ENCODE measurements around the gene CNOT3.

CNOT3 gene

DNA sequence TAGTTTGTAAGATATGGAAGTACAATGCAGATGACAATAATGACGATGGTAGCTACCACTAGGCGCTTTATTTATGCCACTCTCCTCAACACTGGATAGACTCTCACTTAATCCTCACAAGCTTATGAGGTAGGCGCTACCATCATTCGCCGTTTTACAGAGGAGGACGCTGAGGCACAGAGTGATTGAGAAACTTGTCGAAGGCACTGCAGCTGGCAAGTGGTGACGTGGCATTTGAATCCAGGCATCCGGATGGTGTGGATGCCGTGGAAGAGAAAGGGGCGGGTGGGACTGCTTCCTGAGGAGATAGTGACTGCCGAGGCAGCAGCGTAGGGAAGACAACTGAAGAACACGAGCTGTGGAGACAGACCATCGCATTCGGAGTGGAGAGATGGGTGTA, 61.8 kb downstream of the CNOT3 start:
- no peak overlapping the region for H3K4me3 ChIP-seq (ENCODE audit: low read depth, low read length)
- no peak for TF ChIP-seq POLR2A (IDR thresholded peaks at IDR 0.05; ENCODE audit: extremely low read depth, insufficient read length)
- TF ChIP-seq CTCF (IDR thresholded peaks at IDR 0.05; ENCODE audit: low read depth, low read length), result no peak
- no peak for TF ChIP-seq MAX (IDR thresholded peaks at IDR 0.05; ENCODE audit: low read depth, low read length)
- TF ChIP-seq MYC (IDR thresholded peaks at IDR 0.05; ENCODE audit: low read depth, low read length), result no peak
- DNase-seq (ENCODE audit: low read depth), result no peak

DNA sequence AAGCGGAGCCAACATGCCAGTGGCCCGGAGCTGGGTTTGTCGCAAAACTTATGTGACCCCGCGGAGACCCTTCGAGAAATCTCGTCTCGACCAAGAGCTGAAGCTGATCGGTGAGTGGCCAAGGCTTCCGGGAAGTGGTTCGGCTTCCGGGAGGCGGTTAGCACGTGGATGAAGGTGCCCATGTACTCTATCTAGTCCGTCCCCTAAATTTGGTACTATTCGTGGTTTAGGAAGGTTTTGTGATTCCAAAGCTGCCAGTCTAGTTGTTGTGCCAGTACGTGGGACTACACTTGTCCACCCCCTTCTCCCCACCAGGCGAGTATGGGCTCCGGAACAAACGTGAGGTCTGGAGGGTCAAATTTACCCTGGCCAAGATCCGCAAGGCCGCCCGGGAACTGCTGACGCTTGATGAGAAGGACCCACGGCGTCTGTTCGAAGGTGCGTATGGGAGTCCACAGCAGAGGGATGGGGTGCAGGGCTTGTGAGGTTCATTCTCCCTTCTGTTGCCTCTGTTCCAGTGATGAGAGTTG, 63.7 kb downstream of the CNOT3 start:
- DNase-seq (ENCODE audit: low read depth), result no peak
- peak overlapping the region; percentile 98 for H3K4me3 ChIP-seq (ENCODE audit: low read depth, low read length)
- TF ChIP-seq MYC (IDR thresholded peaks at IDR 0.05; ENCODE audit: low read depth, low read length) (no peak; the same call in 1 of the 2 replicates), MAX (IDR thresholded peaks at IDR 0.05; ENCODE audit: low read depth, low read length) (peak; percentile 19), CTCF (IDR thresholded peaks at IDR 0.05; ENCODE audit: low read depth, low read length) (no peak), POLR2A (IDR thresholded peaks at IDR 0.05; ENCODE audit: extremely low read depth, insufficient read length) (no peak)

DNA sequence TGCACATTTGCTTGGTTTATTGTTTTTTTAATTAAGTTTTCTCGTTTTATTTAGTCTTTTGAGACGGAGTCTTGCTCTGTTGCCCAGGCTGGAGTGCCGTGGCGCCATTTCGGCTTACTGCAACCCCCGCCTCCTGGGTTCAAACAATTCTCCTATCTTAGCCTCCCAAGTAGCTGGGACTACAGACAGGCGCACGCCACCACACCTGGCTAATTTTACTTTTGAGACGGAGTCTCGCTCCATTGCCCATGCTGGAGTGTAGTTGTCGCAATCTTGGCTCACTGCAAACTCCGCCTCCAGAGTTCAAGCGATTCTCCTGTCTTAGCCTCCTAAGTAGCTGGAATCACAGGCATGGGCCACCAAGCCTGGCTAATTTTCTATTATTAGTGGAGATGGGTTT, 64.4 kb downstream of the CNOT3 start:
- TF ChIP-seq MYC (IDR thresholded peaks at IDR 0.05; ENCODE audit: low read depth, low read length) (no peak), POLR2A (IDR thresholded peaks at IDR 0.05; ENCODE audit: extremely low read depth, insufficient read length) (no peak), MAX (IDR thresholded peaks at IDR 0.05; ENCODE audit: low read depth, low read length) (no peak), CTCF (IDR thresholded peaks at IDR 0.05; ENCODE audit: low read depth, low read length) (no peak)
- H3K4me3 ChIP-seq (ENCODE audit: low read depth, low read length), result peak overlapping the region; percentile 98
- DNase-seq (ENCODE audit: low read depth), result no peak

GRCh38 chr19:54203151-54203611, 65.6 kb downstream of the CNOT3 start:
- no peak for DNase-seq (ENCODE audit: low read depth)
- TF ChIP-seq MYC (IDR thresholded peaks at IDR 0.05; ENCODE audit: low read depth, low read length), result no peak
- TF ChIP-seq POLR2A (IDR thresholded peaks at IDR 0.05; ENCODE audit: extremely low read depth, insufficient read length), result no peak
- no peak for TF ChIP-seq CTCF (IDR thresholded peaks at IDR 0.05; ENCODE audit: low read depth, low read length)
- TF ChIP-seq MAX (IDR thresholded peaks at IDR 0.05; ENCODE audit: low read depth, low read length), result no peak
- H3K4me3 ChIP-seq (ENCODE audit: low read depth, low read length), result peak overlapping the region; percentile 98

DNA sequence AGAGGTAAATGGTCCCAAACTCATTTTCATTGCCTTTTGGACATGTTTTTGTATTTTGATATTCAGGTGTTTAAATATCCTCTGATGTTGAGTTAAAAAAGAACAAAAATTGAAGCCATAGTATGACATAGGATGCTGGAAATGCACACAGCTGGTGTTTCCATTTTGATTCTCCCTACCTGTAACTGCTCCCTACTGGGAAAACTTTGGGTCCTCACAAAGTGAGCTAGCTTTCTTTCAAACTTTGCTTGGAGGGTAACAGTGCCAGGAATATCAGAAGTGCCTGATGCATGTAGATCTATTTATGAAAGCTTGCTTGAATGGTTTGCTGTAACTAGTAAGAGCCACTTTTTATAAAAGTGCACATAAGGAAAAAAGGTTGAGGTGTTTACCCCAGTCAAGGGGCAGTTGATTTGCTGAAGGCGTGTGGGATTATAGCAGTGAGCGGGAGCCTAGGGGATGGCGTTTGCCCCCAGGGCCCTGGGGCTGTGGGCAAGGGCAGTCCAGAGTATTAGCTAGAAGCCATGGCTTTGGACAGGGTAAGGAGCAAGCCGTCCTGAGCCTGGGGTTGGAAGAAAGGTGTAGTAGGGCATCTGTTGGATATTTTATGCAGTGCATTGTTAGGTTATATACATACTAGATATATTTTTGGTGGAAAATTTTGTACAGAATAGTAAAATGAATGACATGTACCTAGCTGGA, 67.4 kb downstream of the CNOT3 start:
- H3K4me3 ChIP-seq (ENCODE audit: low read depth, low read length), result peak overlapping the region; percentile 32
- DNase-seq (ENCODE audit: low read depth), result no peak
- TF ChIP-seq MYC (IDR thresholded peaks at IDR 0.05; ENCODE audit: low read depth, low read length), result no peak
- no peak for TF ChIP-seq MAX (IDR thresholded peaks at IDR 0.05; ENCODE audit: low read depth, low read length)
- TF ChIP-seq CTCF (IDR thresholded peaks at IDR 0.05; ENCODE audit: low read depth, low read length), result no peak
- no peak for TF ChIP-seq POLR2A (IDR thresholded peaks at IDR 0.05; ENCODE audit: extremely low read depth, insufficient read length)
